Testis (tissue), 3 donors: ENCODE results near the gene NTMT2. TPM values are rescaled to one million over a fixed set of nuclear protein-coding genes. Genes with fewer than 3 reads are reported as not detected.

ENCODE experiments used
- DNase-seq: peaks from one replicate; pipeline ENCODE4 v3.0.0-alpha.2; 2019
- H3K27ac ChIP-seq, 2 donors: fragments of 200-600 bp; sonication (generic); one replicate each; pipeline ENCODE4 v1.5.1; 2019
- H3K27me3 ChIP-seq: fragments of 200-600 bp; sonication (generic); one replicate; pipeline ENCODE4 v1.5.1; 2019
- H3K36me3 ChIP-seq: fragments of 200-600 bp; sonication (generic); one replicate; pipeline ENCODE4 v1.5.1; 2017; ENCODE audit warnings: low read depth; ENCODE audit errors: missing control alignments
- H3K4me1 ChIP-seq: fragments of 200-600 bp; sonication (generic); one replicate; pipeline ENCODE4 v1.5.1; 2019
- H3K4me3 ChIP-seq, 2 donors: fragments of 200-600 bp; sonication (generic); one replicate each; pipeline ENCODE4 v1.5.1; 2017 to 2019
- H3K9me3 ChIP-seq: fragments of 200-600 bp; sonication (generic); one replicate; pipeline ENCODE4 v1.5.1; 2017
- POLR2A ChIP-seq: fragments of 450-650 bp; IDR thresholded peaks from one replicate; pipeline ENCODE4 v1.6.1; 2017; ENCODE audit warnings: antibody characterized with exemption, mild to moderate bottlenecking, moderate library complexity
- WGBS, 2 donors: methylation state at CpG; one replicate each; pipeline ENCODE4 v1.1.5; 2018; 5-methylcytosine and 5-hydroxymethylcytosine counted together
- intact Hi-C: fragments of 100-400 bp; cut with DNase I; formaldehyde crosslinking; loops from one replicate; pipeline ENCODE4 v1.15.1; 2023; ENCODE audit warnings: low total_unique reads
- polyA plus RNA-seq: library from polyadenylated mRNA; stranded (reverse); fragments of 350-450 nt; fragmentation: Illumina TruSeq; extraction: RNeasy Lipid Tissue Mini Kit (QIAGEN cat#74804); gene quantifications from one replicate; pipeline ENCODE4 v1.2.3, GENCODE V29; 2014; ENCODE audit warnings: low read depth, low replicate concordance; ENCODE audit not compliant: insufficient read depth
- total RNA-seq, 2 donors: library from RNA; depleted of rRNA; stranded (reverse); fragments of >200 nt; gene quantifications; one replicate each; pipeline ENCODE4 v1.2.3, GENCODE V29; 2016
- TF ChIP-seq, protein P1 (sequence below), 3 experiments: fragments of 450-650 bp in 2 of 3; fragments of 200-600 bp in 1 of 3; sonication (generic) in 1 of 3; IDR thresholded peaks; one replicate each; pipeline ENCODE4 v1.5.1; 2016 to 2019; ENCODE audit warnings: antibody characterized with exemption in 3 of 3, mild to moderate bottlenecking in 2 of 3, moderate library complexity in 1 of 3

NTMT2 gene
- total and polyA plus RNA-seq, 3 donors from 2014 or later = 1.8 TPM; not detected in 2

- DNase-seq = no peak
- Histone ChIP-seq H3K27ac (no peak overlapping the region), H3K4me1 (peaks cover 19% of the 10 kb centered on the region), H3K9me3 (no peaks in the 10 kb centered on the region), H3K4me3 (no peak overlapping the region), H3K27me3 (no peaks in the 10 kb centered on the region), H3K36me3 (no peaks in the 10 kb centered on the region)
- TF ChIP-seq, protein P1, sequence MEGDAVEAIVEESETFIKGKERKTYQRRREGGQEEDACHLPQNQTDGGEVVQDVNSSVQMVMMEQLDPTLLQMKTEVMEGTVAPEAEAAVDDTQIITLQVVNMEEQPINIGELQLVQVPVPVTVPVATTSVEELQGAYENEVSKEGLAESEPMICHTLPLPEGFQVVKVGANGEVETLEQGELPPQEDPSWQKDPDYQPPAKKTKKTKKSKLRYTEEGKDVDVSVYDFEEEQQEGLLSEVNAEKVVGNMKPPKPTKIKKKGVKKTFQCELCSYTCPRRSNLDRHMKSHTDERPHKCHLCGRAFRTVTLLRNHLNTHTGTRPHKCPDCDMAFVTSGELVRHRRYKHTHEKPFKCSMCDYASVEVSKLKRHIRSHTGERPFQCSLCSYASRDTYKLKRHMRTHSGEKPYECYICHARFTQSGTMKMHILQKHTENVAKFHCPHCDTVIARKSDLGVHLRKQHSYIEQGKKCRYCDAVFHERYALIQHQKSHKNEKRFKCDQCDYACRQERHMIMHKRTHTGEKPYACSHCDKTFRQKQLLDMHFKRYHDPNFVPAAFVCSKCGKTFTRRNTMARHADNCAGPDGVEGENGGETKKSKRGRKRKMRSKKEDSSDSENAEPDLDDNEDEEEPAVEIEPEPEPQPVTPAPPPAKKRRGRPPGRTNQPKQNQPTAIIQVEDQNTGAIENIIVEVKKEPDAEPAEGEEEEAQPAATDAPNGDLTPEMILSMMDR (IDR thresholded peaks at IDR 0.05) = no peak
- no peak for TF ChIP-seq POLR2A
- 77 to 89% methylated on average over 3 of the region's 3 CpGs for WGBS, 2 donors
- intact Hi-C loops = no loop called here
Observed at GRCh38 chr1:170210142-170210541, 64.4 kb downstream of the NTMT2 start.

- TF ChIP-seq, protein P1 (IDR thresholded peaks at IDR 0.05) = no peak
- Histone ChIP-seq H3K4me3 (no peak overlapping the region), H3K4me1 (peaks cover 19% of the 10 kb centered on the region), H3K36me3 (no peaks in the 10 kb centered on the region), H3K27me3 (no peaks in the 10 kb centered on the region), H3K27ac (peak overlapping the region; percentile 63 to 66), H3K9me3 (no peaks in the 10 kb centered on the region)
- peak; percentile 60 for DNase-seq
- WGBS, 2 donors = 61 to 72% methylated on average over 5 to 6 of the region's 6 CpGs
- intact Hi-C loops = no loop called here
Observed at GRCh38 chr1:170213596-170213995, 67.8 kb downstream of the NTMT2 start.

DNA sequence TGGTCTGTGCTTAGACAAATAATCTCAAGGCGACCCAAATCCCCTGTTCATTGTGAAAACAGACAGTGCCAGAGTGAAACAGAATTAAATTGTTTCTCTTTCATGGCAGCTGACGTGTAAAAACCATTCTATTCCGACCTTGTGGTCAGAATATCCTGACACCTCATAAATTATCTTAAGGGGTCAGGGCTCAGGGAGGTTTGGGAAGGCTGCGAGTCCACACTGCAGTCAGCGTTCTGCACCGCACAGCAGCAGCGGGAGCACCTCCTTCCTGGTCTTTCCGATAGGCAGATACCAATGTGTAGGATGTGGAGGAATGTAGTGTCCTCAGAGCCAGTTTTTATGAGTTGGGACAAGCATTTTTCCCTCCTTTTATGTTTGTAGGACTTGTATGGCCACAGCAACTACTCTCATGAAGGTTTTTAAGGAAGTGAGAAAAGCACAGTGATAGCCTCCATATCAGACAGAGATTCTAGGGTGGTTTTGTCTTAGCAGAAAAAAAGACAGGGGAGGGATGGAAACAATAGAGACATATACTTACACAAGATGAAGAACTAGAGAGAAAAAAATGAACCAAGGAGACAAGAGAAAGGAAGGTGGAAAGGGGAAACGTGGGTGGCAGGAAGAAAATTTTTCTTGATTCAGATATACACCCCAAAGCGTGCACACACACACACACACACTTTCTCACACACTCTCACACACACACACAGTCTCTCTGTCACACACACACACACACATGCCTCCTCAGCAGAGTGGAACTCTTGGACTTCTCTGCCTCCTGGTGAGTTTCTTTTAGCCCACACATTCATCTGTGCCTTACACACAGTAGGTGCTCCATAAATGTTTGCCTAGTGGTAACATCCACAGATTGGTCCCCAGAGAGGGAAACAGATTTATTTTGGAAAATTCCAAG lies 68.6 kb downstream of the NTMT2 start:
- DNase-seq = peak; percentile 41
- H3K4me3 ChIP-seq = no peak overlapping the region
- TF ChIP-seq, protein P1 (IDR thresholded peaks at IDR 0.05) = no peak
- no peak for TF ChIP-seq POLR2A
- no peaks in the 10 kb centered on the region for H3K36me3 ChIP-seq
- intact Hi-C loops = no loop called here
- peak overlapping the region; percentile 63 to 66 for H3K27ac ChIP-seq
- H3K4me1 ChIP-seq = peaks cover 19% of the 10 kb centered on the region
- H3K9me3 ChIP-seq = no peaks in the 10 kb centered on the region
- no peaks in the 10 kb centered on the region for H3K27me3 ChIP-seq
- WGBS, 2 donors = 30 to 40% methylated on average over 10 of the region's 10 CpGs

DNA sequence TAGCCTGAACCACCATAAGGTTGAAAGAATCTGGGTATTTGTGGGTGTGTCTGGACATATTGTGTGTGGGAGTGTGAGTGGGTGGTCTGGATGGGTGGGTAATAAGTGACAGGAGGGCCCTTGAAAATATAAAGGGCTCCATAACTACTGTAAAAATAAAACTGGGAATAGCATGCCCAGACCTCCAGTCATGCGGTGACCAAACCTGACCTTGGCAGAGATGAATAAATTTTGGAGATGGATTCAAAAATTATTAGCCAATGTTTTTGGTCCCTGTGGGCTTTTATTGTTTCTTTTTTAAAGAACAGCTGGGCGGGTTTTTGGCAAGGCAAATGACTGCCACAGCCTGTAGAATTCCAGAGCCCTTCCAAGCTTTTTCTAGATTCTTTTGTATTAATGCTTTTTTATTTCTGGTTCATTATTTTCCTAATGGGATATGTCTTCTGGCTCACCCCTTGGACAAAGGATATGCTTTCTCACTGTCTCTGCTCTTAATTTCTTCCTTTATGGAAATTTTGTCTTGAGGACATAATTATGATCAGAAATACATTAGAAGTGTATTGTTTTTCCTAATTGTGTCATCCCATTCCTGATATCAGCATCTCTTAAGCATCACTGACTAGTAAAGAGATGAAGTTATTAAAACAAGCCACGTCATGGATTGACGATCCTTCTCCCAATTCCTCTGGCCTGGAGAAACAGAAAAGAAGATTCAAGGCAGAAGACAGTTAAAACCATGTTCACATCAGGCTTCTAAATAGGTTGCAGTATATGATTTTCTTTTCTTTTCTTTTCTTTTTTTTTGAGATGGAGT lies 69.5 kb downstream of the NTMT2 start:
- Histone ChIP-seq H3K36me3 (no peaks in the 10 kb centered on the region), H3K27me3 (no peaks in the 10 kb centered on the region), H3K9me3 (no peaks in the 10 kb centered on the region), H3K4me3 (no peak overlapping the region), H3K27ac (peak overlapping the region in 1 of 2 donors; percentile 66), H3K4me1 (peaks cover 19% of the 10 kb centered on the region)
- TF ChIP-seq, protein P1 (IDR thresholded peaks at IDR 0.05) = no peak
- TF ChIP-seq POLR2A = no peak
- 41 to 42% methylated on average over 4 of the region's 4 CpGs for WGBS, 2 donors
- DNase-seq = peak; percentile 48
- intact Hi-C loops = no loop called here
